KBM-7 (cell line): ENCODE measurements around the gene RASSF3.
A peak's percentile ranks its signal among the peaks of the same experiment; 100 is the strongest.

ENCODE experiments used
- DNase-seq: peaks from one replicate; pipeline ENCODE4 v3.0.0-alpha.2; 2015
- in situ Hi-C: fragments of 300-500 bp; cut with MboI; formaldehyde crosslinking; loops from 2 replicates; pipeline ENCODE4 v1.14.3; 2020; ENCODE audit warnings: low sequenced_read_pairs, low pct_unique_long_range_greater_than_20kb, mixed read lengths

Gene RASSF3

DNA sequence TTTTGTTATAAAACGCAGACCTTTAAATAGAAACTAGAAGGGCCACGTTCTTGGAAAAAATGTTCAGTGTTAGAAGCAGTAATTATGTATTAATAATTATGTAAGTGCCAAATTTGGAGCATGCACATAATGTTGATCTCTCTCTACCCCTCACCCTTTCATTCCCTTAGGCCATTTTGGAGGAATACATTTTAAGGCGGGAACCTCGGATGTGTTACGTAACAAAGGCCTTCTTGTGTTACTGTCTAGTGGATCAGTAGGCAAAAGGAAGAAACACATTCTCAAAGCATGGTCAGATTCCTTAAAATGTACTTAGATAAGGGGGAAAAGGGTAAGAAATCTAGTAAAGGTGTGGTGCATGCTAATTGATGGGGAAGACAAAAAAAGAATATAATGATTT lies 52.7 kb downstream of the RASSF3 start:
- DNase-seq, result no peak
- in situ Hi-C loops, result no loop called here

DNA sequence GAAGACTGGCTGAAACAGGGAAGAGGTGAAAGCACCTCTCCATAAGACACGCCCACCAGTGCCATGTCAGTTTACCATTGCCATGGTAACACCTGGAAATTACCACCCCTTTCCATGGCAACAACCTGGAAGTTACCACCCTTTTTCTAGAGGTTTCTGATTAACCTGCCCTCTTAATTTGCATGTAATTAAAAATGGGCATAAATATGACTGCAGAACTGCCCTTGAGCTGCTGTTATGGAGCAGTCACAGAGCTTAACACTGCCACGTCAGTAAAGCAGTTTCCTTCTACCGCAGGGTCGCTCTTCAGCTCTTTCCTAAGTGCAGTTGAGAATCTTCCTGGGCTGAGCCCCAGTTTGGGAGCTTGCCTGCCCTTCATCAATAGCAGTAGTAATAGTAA lies 55.2 kb downstream of the RASSF3 start:
- in situ Hi-C loops, result no loop called here
- DNase-seq, result peak; percentile 32

DNA sequence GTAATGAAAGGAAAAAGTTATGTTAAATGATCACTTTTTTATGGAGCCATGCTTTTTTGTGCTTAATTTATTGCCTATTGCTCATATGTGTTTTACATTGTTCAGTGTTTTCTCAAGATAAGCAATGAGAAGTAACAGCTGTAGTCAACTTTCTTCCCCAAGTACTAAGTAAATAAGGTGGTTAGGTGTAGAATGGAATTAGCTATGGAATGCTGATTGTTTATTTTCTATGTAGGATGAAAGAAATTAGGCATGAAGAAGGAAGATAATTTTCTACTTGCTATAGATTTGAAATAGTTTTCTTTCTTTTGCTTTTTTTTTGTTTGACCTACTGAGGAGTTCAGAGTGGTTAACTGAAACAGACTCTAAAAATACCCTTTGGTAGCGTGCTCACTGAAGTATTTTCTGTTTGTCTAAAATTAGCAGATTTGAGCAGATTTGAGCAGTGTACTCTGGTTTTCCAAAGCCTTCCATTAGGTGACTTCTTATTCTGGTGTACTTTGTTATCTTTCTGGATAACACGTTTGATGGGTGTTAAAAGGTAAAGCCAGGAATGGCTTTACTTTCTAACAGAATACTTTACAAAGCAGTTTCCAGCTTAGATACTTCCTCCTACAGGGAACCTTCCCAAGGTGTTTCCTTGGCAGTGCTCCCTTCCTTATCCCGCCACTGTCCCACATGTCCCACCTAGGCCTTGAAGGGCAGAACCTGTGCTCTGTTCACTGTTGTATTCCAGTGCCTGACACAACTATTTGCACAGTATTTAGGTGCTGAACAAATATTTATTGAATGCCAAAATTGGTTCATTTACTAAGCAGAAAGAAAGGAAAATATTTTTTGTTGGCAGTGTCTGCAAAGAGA lies 56.0 kb downstream of the RASSF3 start:
- DNase-seq, result no peak
- in situ Hi-C loops, result no loop called here

DNA sequence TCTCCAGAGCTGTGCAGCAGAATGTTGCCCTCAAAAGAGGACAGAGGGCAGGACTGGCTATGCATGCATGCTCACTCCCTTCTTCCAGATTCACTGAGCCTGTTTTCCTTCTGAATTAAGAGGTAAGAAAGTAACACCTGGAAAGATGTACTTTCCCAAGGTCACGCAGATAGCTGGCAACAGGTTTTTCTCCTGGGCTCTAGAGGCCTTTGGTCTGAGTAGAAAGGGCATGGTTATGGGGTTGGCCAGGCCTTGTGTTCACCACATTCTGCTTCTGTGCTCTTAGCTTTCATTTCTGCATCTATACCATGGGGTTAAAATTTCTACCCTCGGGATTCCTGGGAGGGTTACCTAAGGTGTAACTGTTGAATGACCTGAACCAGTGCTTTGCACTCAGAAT lies 57.5 kb downstream of the RASSF3 start:
- in situ Hi-C loops, result no loop called here
- no peak for DNase-seq

DNA sequence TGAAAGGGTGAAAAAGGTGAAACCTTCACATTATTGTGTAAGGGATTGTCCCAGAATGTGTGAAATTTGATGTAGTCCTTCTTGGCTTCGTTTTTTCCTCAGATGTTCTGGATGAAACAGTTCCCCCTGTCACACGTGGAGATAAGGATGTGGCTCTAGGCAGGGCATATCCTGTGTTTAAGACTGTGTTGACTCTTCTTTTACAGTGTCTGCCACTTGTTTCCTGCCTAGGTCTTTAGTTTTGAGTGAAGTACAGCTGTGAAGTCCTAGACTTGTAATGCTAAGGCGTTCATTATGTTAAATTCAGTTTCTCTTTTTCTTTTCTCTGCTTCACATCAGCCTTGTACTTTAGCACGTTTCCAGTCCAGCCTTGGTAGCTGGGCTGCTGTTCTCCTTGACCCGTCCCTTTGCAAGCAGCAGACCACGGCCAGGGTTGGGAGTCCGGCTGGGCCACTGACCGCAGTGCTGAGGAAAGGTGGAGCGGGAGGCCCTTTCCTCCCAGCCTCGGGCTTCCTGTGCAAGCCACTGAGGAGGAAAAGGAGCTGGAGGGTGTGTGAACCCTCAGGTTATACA lies 59.1 kb downstream of the RASSF3 start:
- in situ Hi-C loops, result no loop called here
- peak; percentile 83 for DNase-seq

DNA sequence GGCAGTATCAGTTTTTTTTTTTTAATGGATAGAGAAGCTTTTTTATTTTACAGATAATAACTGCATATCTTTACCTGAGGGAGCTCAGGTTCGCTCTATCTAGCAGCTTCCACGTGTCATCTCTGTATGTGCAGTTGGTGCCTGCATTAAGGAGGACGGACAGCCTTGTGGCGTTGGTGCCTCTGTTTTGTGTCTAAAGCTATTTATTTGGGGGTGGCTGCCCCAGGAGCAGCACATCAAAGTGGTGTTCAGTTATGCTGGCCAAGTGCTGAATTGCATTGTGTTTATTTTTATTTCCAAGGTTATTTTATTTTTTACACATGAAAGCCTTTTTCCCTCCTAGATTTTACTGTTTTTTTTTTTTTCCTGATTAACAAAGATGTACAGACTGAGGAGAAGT lies 59.7 kb downstream of the RASSF3 start:
- DNase-seq, result no peak
- in situ Hi-C loops, result no loop called here

DNA sequence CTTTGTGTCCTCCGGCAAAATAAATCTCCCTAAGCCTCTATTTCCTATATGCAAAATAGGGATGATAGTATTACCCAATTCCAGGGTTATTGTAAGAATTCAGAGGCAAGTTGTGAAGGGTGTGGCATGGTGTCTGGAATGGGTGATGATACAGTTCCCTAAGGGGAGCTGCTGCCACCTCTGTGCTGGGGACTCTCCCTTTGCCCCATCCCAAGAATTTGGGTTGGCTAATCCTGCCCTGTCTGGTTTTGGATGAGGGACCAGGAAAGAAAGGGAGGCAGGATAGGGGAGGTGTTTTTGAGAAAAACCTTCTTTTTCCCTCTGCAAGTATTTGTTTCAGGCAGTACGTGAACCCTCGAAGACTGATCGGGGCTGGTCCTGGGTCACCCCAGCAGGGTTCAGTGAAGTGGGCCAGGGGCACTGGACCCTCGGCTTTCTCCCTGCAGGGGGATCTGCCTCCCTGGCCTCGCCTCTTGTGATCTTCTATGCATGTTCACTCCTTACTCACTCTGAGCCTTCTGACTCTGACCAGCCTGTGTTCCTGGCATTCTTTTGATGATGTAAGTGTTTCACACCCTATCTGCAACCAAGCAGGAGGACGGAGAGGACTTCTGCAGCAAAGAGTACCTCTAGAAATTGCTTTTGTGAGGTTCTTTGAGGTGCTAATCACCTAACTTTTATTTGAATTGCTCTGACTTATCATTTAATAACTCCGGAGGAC lies 60.8 kb downstream of the RASSF3 start:
- in situ Hi-C loops, result no loop called here
- no peak for DNase-seq

DNA sequence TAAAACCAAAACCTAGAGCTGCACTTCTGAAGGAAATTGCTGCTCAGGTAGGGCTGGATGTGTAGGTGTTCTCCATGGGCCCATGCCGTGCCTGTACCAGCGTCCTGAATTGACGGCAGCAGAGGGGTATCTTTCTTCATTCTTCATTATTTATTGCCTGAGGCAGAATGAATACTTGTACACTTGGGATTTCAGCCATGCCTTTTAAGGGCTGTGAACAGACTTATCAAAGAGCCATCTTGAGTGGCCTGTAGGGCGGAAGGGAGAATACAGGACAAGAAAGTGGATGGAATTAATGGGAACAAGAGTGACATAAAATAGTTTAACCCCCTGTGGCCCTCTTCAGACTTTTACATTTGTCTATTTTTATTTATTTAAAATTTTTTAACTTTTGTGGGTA lies 61.4 kb downstream of the RASSF3 start:
- in situ Hi-C loops, result no loop called here
- DNase-seq, result no peak

DNA sequence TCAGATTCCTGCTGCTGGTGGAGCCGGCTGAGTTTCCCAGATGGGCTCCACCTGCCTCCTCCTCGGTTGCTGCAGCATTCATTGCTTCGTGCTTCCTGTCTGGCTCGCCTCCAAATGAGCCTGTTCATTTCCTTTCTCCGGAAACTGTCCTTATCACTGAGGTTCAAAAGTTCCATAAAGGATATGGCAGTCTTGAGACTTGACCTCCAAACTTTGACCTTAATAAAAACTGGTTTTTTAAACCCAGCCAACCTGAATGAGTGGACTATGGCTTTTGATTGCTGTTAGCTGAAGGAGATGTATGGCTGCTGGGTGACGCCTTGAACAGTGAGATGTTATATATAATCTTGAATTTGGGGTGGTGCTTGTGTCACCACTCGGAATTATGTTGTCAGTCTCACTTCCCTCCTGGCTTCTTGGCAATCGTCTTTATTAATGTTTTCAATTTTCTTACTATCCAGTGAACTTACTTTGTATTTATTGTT lies 62.7 kb downstream of the RASSF3 start:
- in situ Hi-C loops, result no loop called here
- DNase-seq, result peak; percentile 68

DNA sequence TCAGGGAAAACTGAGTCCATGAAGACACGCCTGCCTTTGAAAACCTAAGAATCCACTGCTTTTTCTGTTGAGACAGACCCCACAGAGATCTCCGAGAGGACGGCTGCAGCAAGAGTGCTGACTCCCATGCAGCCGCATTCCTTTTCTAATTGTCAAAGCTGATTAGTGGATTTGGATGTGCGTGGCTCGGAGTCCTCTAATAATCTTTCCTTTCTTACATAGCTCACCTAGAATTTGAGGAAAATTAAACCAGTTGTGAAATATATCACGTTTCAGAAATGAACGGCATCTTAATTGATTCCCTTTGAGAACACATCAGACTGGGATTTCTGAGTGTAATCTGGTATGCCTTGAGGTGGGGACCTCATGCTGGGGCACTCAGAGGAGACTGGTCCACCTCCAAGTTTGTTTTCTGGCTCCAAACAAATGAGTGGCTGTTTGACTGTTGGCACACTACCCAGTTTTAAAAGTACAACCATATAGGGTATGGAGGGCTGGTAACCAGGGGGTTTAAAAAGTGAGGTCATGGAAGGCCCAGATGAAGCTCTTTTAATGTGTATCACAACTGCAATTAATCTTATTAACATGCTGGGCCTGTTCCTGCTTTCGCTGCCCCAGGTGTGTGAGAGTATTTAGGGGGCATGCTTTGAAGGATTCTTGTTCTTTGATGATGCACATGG lies 63.3 kb downstream of the RASSF3 start:
- in situ Hi-C loops, result no loop called here
- DNase-seq, result no peak

DNA sequence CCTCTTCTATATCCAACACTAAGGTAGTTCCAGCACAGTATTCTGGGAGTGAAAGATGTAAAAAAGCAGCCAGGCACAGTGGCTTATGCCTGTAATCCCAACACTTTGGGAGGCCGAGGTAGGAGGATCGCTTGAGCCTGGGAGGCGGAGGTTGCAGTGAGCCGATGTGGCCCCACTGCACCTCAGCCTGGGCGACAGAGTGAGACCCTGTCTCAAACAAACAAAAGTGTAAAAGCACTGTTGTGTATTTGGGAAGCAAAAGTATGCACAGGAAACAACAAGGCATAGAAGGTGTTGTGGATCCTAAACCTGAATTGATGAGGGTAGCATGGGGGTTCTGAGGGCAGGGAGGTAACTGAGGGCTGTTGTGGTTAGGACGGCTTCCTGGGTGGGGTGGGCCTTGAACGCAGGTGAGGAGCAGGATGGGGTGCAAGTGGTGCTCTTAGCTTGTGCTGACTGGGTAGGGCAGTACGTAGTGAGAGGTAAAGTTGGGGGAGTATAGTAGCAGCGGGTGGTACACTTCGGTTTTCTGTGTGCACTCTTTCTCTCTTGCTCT lies 64.2 kb downstream of the RASSF3 start:
- no peak for DNase-seq
- in situ Hi-C loops, result no loop called here

DNA sequence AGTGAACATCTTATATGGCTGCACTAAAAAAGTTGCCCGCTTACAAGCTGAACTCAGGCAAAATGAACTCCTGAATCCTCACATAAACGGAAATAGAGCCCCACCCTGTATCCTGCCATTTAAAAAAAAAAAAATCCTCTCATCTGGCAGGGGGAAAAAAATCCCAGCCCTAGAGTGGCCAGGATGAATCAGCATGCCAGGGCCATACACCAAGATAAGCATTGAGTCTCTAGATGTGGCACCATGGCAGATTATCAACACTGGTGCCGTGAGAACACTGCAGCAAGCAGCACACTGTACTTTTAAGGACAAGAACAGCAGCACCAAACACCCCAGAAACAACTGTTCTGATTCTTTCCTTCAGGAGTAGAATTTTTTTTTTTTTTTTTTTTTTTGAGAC lies 65.5 kb downstream of the RASSF3 start:
- in situ Hi-C loops, result no loop called here
- no peak for DNase-seq

DNA sequence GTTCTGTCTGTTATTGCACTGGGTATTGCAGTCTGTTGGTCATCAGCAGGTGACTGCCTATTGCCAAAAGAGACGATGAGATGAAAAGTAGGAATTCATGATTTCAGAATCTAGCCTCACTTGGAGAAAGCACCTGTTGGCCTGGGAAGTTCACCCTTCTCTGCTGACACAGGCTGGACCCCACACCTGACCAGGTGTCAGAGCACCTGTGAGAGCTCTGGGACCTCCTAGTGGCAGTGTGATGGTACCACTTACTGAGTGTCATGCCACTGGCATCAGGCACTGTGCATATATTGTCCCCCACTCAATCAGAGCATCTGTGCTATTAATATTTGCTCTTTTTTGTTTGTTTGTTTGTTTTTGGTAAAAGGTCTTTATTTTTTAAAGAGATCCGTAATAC lies 68.0 kb downstream of the RASSF3 start:
- no peak for DNase-seq
- in situ Hi-C loops, result no loop called here

DNA sequence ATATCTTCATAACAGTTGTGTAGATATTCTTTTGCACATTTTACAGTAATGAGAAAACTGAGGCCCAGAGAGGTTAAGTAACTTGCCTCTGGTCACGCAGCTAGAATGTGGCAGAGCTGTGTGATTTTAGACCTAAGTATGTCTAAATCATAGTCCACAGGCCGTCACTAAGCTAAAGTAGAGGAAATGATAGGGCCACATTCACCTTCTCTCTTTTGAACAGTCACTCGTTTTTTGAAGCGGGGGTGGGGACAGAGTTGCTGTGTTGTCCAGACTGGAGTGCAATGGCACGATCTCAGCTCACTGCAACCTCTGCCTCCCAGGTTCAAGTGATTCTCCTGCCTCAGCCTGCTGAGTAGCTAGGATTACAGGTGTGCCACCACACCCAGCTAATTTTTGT lies 68.5 kb downstream of the RASSF3 start:
- in situ Hi-C loops, result no loop called here
- no peak for DNase-seq

DNA sequence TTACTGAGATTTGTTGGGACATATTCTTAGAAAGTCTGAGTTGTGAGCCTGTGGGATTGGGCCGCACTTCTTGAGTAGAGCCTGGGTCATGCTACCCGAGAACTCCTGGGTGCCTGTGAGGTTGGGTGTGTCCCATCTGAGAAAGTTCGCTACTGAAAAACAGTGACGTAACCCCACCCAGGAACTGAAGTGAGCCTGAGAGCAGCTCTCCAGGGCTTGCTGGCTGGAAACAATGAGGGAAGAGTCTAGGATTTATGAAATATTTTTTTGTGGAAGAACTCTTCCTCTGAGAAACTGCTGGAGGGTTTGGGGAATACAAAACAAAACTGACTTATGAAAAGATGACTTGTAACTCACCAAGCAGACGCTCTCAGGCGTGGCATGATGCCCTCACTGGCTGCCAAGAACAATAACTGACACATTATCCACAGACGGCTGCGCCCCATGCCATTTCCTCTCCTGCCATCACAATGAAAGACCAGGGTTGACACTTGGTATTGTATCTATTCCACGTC lies 69.2 kb downstream of the RASSF3 start:
- DNase-seq, result no peak
- in situ Hi-C loops, result no loop called here

DNA sequence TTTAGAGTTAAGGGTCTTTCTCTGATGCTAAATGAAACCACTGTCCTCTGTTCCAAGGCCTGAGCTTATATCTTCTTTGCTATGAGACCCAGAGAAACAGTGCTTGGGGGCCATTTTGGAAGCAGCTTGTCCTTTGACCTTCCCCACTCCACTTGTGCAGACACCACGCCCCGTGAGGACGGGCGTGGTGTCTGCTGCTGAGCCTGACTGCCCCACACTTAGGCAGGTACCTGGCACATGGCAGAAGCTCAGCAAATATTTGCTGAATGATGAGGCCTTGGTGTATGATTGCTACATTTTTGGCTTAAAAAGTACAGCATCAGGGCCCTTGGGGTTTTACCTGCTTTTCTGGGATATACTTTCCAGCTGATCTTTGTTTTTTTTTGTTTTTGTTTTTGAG lies 69.9 kb downstream of the RASSF3 start:
- in situ Hi-C loops, result no loop called here
- DNase-seq, result no peak

DNA sequence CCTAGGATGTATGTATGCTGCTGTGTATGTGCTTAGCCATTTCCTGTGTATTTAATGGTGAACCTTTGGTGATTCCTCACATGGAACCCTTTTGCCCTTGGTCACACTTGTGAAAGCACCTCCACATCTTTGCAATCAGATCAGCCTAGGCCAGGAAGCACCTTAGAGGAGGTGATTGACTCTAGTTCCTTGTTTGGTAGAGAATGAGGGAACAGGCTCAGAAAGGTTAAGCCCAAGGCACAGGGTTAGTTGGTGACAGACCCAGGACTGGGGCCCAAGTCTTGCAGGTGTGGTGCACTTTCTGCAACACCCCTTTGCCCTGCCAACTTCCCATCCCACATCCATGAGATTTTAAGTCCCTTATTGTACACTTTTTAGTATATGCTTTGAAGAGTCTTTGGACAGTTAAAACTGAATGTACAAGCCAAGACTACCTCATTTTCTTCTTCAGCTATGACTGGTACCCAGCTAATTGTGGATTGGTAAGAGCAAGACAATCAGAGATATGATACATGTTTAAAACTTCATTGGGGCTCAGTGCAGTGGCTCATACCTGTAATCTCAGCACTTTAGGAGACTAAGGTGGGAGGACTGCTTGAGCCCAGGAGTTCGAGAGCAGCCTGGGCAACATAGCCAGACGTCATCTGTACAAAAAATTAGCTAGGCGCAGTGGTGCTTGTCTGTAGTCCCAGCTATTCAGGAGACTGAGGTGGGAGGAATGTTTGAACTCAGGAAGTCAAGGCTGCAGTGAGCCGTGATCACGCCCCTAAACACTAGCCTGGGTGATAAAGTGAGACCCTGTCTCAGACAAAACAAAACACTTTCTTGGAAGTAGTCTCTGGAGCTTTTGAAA lies 71.1 kb downstream of the RASSF3 start:
- no peak for DNase-seq
- in situ Hi-C loops, result no loop called here

DNA sequence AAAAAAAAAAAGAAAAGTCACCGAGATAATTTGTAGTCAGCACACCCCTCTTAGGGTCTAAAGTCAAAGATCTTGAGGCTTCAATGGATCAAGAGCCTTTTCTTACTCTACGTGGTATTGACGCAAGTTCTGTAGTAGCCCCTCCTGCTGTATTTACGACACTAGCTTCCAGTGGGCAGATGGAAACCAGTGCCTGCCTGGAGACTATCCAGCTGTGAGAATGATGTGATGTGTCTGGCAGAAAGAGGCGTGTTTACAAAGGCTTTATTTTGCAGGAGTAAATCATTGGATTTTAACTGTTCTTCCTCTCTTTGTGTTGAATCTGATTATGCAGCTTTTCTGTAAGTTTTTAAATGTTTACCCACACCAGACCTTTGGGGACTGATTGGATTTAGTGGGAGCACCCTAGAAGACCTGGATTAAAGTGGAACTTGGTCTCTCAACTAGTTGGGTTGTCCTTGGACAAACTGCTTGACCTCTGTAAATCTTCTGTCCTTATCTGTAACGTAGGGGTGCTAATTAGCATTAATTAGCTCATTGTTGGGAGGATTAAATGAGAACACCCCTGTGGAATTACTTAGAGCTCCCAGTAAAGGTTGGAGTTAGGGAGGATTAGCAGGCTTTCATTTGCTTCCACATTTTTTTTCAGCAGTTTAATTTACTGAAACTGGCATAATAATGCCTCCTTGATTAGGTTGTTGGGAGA lies 72.4 kb downstream of the RASSF3 start:
- in situ Hi-C loops, result no loop called here
- no peak for DNase-seq
